Esophagus squamous epithelium (tissue), 5 donors: ENCODE data around the gene DNAJC10. TPM values are rescaled to one million over a fixed set of nuclear protein-coding genes. Genes with fewer than 3 reads are reported as not detected.

Experiments used
- DNase-seq: peaks from one replicate; lab custom pipeline; 2025; lab: John Stamatoyannopoulos, UW
- H3K27ac ChIP-seq, 4 donors: fragments of 200-600 bp; sonication (generic); one replicate each; pipeline ENCODE4 v1.5.1; 2016 to 2019; ENCODE audit warnings: mild to moderate bottlenecking in 1 of 4
- H3K27me3 ChIP-seq, 4 donors: fragments of 200-600 bp; sonication (generic); 1 replicate in 3 of 4; 2 replicates in 1 of 4; pipeline versions ENCODE4 v1.5.1 to v1.6.0; 2017 to 2021; ENCODE audit warnings: antibody characterized with exemption in 1 of 4
- H3K36me3 ChIP-seq, 3 donors: fragments of 200-600 bp; sonication (generic); one replicate each; pipeline ENCODE4 v1.5.1; 2016 to 2019
- H3K4me1 ChIP-seq, 3 donors: fragments of 200-600 bp; sonication (generic); one replicate each; pipeline ENCODE4 v1.5.1; 2017 to 2019
- H3K4me3 ChIP-seq, 4 donors: fragments of 200-600 bp; sonication (generic); 1 replicate in 3 of 4; 2 replicates in 1 of 4; pipeline ENCODE4 v1.5.1; 2016 to 2019; ENCODE audit warnings: mild to moderate bottlenecking in 2 of 4, moderate library complexity in 1 of 4
- H3K9me3 ChIP-seq, 3 donors: fragments of 200-600 bp; sonication (generic); one replicate each; pipeline ENCODE4 v1.5.1; 2016 to 2019
- CTCF ChIP-seq, 6 experiments: fragments of 450-650 bp in 4 of 6; fragments of 200-600 bp in 2 of 6; sonication (generic) in 2 of 6; IDR thresholded peaks; one replicate each; pipeline ENCODE4 v1.5.1; 2016 to 2019; ENCODE audit warnings: antibody characterized with exemption in 6 of 6, mild to moderate bottlenecking in 4 of 6, moderate library complexity in 4 of 6
- POLR2A ChIP-seq, 4 donors: fragments of 450-650 bp; IDR thresholded peaks; one replicate each; pipeline ENCODE4 v1.6.1; 2017; ENCODE audit warnings: antibody characterized with exemption in 4 of 4, mild to moderate bottlenecking in 4 of 4, moderate library complexity in 3 of 4
- WGBS, 2 donors: methylation state at CpG; one replicate each; pipeline ENCODE4 v1.1.5; 2018; 5-methylcytosine and 5-hydroxymethylcytosine counted together
- intact Hi-C: fragments of 100-400 bp; cut with DNase I; formaldehyde crosslinking; loops from one replicate; pipeline ENCODE4 v1.15.0; 2022
- total RNA-seq, 4 donors: library from RNA; depleted of rRNA; stranded (reverse); fragments of >200 nt; gene quantifications; one replicate each; pipeline ENCODE4 v1.1.0, GENCODE V29; 2016
- donor health status: DM: yes; HTN: yes; CAD: no.

The DNAJC10 gene
- total RNA-seq, 4 donors from 2014 or later, result 26.0 to 46.0 (median 32.3) TPM

- WGBS, 2 donors, result 50 to 76% methylated on average over 1 of the region's 1 CpG
- intact Hi-C loops, result no loop called here
- H3K27ac ChIP-seq, result no peak overlapping the region
Observed at GRCh38 chr2:182826064-182826463, 110.0 kb downstream of the DNAJC10 start.

GRCh38 chr2:182826496-182826895, 110.4 kb downstream of the DNAJC10 start:
- H3K4me3 ChIP-seq, result no peak overlapping the region
- 76 to 88% methylated on average over 2 to 3 of the region's 3 CpGs for WGBS, 2 donors
- no peak for DNase-seq
- H3K4me1 ChIP-seq, result no peaks in the 10 kb centered on the region
- TF ChIP-seq POLR2A (IDR thresholded peaks at IDR 0.05), result no peak
- TF ChIP-seq CTCF (IDR thresholded peaks at IDR 0.05), result no peak
- no peaks in the 10 kb centered on the region for H3K27me3 ChIP-seq
- H3K27ac ChIP-seq, result no peak overlapping the region
- H3K36me3 ChIP-seq, result no peaks in the 10 kb centered on the region
- H3K9me3 ChIP-seq, result no peaks in the 10 kb centered on the region
- intact Hi-C loops, result no loop called here

More at GRCh38 chr2:182826064-182826463, 110.0 kb downstream of the DNAJC10 start:
- no peak for TF ChIP-seq POLR2A (IDR thresholded peaks at IDR 0.05)
- no peak for TF ChIP-seq CTCF (IDR thresholded peaks at IDR 0.05)
- DNase-seq, result no peak
- Histone ChIP-seq H3K36me3 (no peaks in the 10 kb centered on the region), H3K9me3 (no peaks in the 10 kb centered on the region), H3K4me3 (no peak overlapping the region), H3K27me3 (no peaks in the 10 kb centered on the region), H3K4me1 (no peaks in the 10 kb centered on the region)

GRCh38 chr2:182827182-182827879, 111.3 kb downstream of the DNAJC10 start:
- no peak for DNase-seq
- no peaks in the 10 kb centered on the region for H3K4me1 ChIP-seq
- TF ChIP-seq CTCF (IDR thresholded peaks at IDR 0.05), result no peak
- no peak for TF ChIP-seq POLR2A (IDR thresholded peaks at IDR 0.05)
- no peaks in the 10 kb centered on the region for H3K36me3 ChIP-seq
- no peaks in the 10 kb centered on the region for H3K27me3 ChIP-seq
- intact Hi-C loops, result no loop called here
- 52 to 90% methylated on average over 2 of the region's 2 CpGs for WGBS, 2 donors
- H3K4me3 ChIP-seq, result no peak overlapping the region
- no peak overlapping the region for H3K27ac ChIP-seq
- H3K9me3 ChIP-seq, result no peaks in the 10 kb centered on the region

- TF ChIP-seq CTCF (IDR thresholded peaks at IDR 0.05) (no peak), POLR2A (IDR thresholded peaks at IDR 0.05) (no peak)
- Histone ChIP-seq H3K9me3 (no peaks in the 10 kb centered on the region), H3K27me3 (no peaks in the 10 kb centered on the region), H3K4me1 (no peaks in the 10 kb centered on the region), H3K27ac (no peak overlapping the region), H3K36me3 (no peaks in the 10 kb centered on the region), H3K4me3 (no peak overlapping the region)
- intact Hi-C loops, result no loop called here
- no peak for DNase-seq
Observed at GRCh38 chr2:182831101-182831500, 115.0 kb downstream of the DNAJC10 start.

DNA sequence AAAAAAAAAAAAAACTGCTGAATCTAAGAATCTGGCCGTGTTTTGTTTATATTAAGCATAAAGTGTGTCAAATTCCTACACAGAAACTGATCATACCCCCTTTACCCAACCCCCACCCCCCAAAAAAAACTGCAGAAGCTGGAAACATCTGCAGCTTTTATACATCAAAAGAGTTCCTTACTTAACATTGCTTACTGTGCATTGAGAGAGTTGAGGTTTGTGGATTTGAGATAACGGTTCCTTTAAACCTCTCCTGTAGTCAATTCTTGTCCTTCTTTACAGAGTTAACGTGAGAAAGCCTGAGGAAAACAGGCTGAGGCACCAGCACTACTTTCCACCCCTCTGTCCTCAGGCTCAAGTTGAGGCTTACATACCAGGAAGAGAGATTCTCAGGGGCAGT, 115.9 kb downstream of the DNAJC10 start:
- Histone ChIP-seq H3K27me3 (no peaks in the 10 kb centered on the region), H3K36me3 (no peaks in the 10 kb centered on the region), H3K27ac (no peak overlapping the region), H3K4me3 (no peak overlapping the region), H3K4me1 (no peaks in the 10 kb centered on the region), H3K9me3 (no peaks in the 10 kb centered on the region)
- no peak for TF ChIP-seq POLR2A (IDR thresholded peaks at IDR 0.05)
- TF ChIP-seq CTCF (IDR thresholded peaks at IDR 0.05), result no peak
- 58 to 59% methylated on average over 3 of the region's 3 CpGs for WGBS, 2 donors
- no peak for DNase-seq
- intact Hi-C loops, result no loop called here
